Mesothelial cell of epicardium (in vitro differentiated cells): ENCODE data around the gene FBN3. TPM values are rescaled to one million over a fixed set of nuclear protein-coding genes. Genes with fewer than 3 reads are reported as not detected.
A peak's percentile ranks its signal among the peaks of the same experiment; 100 is the strongest.
"Not testable (repeated sequence)": the region's sequence is repeated elsewhere in the genome, so short reads cannot be mapped to it uniquely, and the experiment has no call there.

ENCODE experiments used
- DNase-seq, 2 experiments: peaks; one replicate each; pipeline ENCODE4 v3.0.0; 2021; ENCODE audit warnings: low spot score in 2 of 2; ENCODE audit not compliant: unreplicated experiment in 2 of 2
- H3K27ac Mint-ChIP-seq: 2 replicates; pipeline ENCODE4 v1.8.0; 2021; ENCODE audit warnings: mixed read lengths
- H3K27me3 Mint-ChIP-seq: 2 replicates; pipeline ENCODE4 v1.8.0; 2021; ENCODE audit warnings: low read depth, mixed read lengths
- H3K36me3 Mint-ChIP-seq: 2 replicates; pipeline ENCODE4 v1.8.0; 2021; ENCODE audit warnings: mixed read lengths
- H3K4me1 Mint-ChIP-seq: 2 replicates; pipeline ENCODE4 v1.8.0; 2021; ENCODE audit warnings: mixed read lengths
- H3K4me3 Mint-ChIP-seq: 2 replicates; pipeline ENCODE4 v1.8.0; 2021; ENCODE audit warnings: mild to moderate bottlenecking, moderate library complexity, mixed read lengths
- H3K9me3 Mint-ChIP-seq: 2 replicates; pipeline ENCODE4 v1.8.0; 2021; ENCODE audit warnings: mixed read lengths
- CTCF ChIP-seq: fragments of 200-600 bp; sonication (generic); IDR thresholded peaks from one replicate; pipeline ENCODE4 v1.5.0; 2021; ENCODE audit warnings: antibody characterized with exemption; ENCODE audit not compliant: unreplicated experiment
- total RNA-seq: library from RNA; stranded (reverse); gene quantifications from 3 replicates; pipeline ENCODE4 v1.2.1, GENCODE V29; 2021

FBN3 gene
- total RNA-seq, 1 donor from 2014 or later = 120 TPM

GRCh38 chr19:8041531-8041931 is 107.9 kb downstream of the FBN3 start:
- Mint-ChIP-seq H3K36me3 (no peaks in the 10 kb centered on the region), H3K4me3 (no peak overlapping the region), H3K4me1 (peaks cover 3% of the 10 kb centered on the region), H3K27ac (no peak overlapping the region), H3K9me3 (no peaks in the 10 kb centered on the region), H3K27me3 (no peaks in the 10 kb centered on the region)
- no peak for TF ChIP-seq CTCF
- no peak for DNase-seq

GRCh38 chr19:8039231-8039630 is 110.2 kb downstream of the FBN3 start:
- Mint-ChIP-seq H3K27ac (no peak overlapping the region), H3K27me3 (no peaks in the 10 kb centered on the region), H3K4me1 (peaks cover 8% of the 10 kb centered on the region), H3K9me3 (no peaks in the 10 kb centered on the region), H3K4me3 (no peak overlapping the region), H3K36me3 (no peaks in the 10 kb centered on the region)
- TF ChIP-seq CTCF = no peak
- no peak for DNase-seq

DNA sequence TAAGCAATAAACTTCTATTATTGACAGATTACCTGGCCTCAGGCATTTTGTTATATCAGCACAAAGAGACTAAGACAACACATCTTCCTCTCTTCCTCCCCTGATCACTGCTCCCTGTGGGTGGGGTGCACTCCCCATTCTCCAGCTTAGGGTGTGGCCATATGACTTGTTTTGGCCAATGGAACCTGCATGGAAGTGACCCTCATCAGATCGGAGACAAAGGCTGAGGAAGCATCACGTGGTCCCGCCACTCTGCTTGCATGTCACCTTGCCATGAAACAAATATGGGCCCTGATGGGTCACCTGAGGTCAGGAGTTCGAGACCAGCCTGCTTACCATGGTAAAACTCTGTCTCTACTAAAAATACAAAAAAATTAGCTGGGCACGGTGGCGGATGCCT is 110.6 kb downstream of the FBN3 start:
- no peak for DNase-seq
- H3K9me3 Mint-ChIP-seq = no peaks in the 10 kb centered on the region
- peaks cover 8% of the 10 kb centered on the region for H3K4me1 Mint-ChIP-seq
- no peak for TF ChIP-seq CTCF
- no peak overlapping the region for H3K27ac Mint-ChIP-seq
- no peak overlapping the region for H3K4me3 Mint-ChIP-seq
- no peaks in the 10 kb centered on the region for H3K36me3 Mint-ChIP-seq
- no peaks in the 10 kb centered on the region for H3K27me3 Mint-ChIP-seq

DNA sequence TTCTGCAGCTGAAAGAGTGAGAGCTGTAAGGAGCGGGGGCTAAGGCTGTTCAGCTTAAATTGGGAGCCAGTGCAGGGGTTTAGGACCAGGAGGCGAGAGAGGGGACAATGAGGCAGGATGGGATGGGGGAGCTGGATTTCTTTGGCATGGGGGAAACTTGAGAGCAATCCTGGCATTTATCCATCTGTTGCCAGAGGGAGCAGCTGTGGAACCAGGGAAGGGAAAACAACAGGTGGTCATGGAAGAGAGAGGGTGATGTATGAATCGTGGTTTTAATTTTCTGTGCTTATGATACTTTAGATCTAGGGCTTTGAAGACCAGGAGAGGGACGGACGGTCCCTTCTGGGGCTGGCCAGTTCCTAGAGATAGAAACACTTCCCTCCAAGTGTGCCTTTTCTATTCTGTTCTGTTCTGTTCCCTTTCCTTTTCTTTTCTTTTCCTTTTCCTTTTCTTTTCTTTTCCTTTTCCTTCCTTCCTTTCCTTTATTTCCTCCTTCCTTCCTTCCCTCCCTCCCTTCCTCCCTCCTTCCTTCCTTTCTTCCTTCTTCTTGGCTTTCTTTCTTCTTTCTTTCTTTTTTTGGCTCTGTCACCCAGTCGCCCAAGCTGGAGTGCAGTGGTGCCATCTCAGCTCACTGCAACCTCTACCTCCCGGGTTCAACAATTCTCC is 112.8 kb downstream of the FBN3 start:
- H3K27ac Mint-ChIP-seq = no peak overlapping the region
- H3K9me3 Mint-ChIP-seq = no peaks in the 10 kb centered on the region
- DNase-seq = no peak
- no peak for TF ChIP-seq CTCF
- no peak overlapping the region for H3K4me3 Mint-ChIP-seq
- H3K36me3 Mint-ChIP-seq = no peaks in the 10 kb centered on the region
- H3K27me3 Mint-ChIP-seq = no peaks in the 10 kb centered on the region
- peaks cover 19% of the 10 kb centered on the region for H3K4me1 Mint-ChIP-seq

- TF ChIP-seq CTCF = no peak
- H3K27me3 Mint-ChIP-seq = no peaks in the 10 kb centered on the region
- no peaks in the 10 kb centered on the region for H3K9me3 Mint-ChIP-seq
- peak overlapping the region; percentile 94 for H3K27ac Mint-ChIP-seq
- peaks cover 24% of the 10 kb centered on the region for H3K4me1 Mint-ChIP-seq
- DNase-seq = no peak
- H3K36me3 Mint-ChIP-seq = no peaks in the 10 kb centered on the region
- no peak overlapping the region for H3K4me3 Mint-ChIP-seq
Measured at GRCh38 chr19:8034178-8034525, 115.2 kb downstream of the FBN3 start.

DNA sequence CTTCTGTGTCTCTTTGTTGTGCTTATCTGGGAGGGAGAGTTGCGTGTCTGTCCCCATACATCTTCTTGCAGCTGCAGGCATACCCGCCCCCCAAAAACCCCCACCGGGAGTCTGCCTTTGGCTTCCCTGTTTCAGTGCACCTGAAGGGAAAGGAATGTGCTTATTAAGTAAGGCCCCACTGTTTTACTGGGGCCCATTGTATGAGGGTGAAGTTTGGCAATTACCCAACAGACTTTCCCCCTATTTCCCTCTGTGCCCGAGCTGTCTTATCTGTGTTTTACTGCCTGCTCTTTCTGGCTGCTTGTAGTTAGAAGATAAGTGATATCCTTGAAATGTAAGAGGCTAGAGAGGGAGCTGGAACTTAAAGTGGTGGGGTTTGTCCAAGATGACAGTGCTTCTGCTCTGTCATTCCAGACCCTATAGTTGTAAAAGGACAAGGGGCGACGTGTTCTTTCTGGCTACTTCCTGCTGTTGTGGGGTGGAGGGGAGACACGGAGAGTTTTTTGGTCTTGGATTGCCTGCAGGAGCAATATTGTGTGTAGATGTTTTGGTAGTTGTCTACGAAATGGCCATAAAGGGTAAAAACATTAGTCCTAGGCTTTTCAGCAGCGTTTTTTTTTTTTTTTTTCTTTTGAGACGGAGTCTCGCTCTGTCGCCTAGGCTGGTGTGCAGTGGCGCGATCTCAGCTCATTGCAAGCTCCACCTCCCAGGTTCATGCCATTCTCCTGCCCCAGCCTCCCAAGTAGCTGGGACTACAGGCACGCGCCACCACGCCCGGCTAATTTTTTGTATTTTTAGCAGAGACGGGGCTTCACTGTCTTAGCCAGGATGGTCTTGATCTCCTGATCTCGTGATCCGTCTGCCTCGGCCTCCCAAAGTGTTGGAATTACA is 115.9 kb downstream of the FBN3 start:
- DNase-seq, H3K9me3 Mint-ChIP-seq, H3K36me3 Mint-ChIP-seq, H3K27me3 Mint-ChIP-seq: not testable (repeated sequence)
- Mint-ChIP-seq H3K27ac (peak overlapping the region; percentile 94), H3K4me1 (peaks cover 28% of the 10 kb centered on the region), H3K4me3 (peak overlapping the region; percentile 31)
